HepG2 (cell line): ENCODE results near the gene INO80B. TPM values are rescaled to one million over a fixed set of nuclear protein-coding genes. Genes with fewer than 3 reads are reported as not detected.

Source experiments
- BHLHE40 ChIP-seq: IDR thresholded peaks from 2 replicates; pipeline ENCODE4 v1.6.1; 2011; ENCODE audit warnings: low read length, improper control_type of control experiment
- HOXA9 ChIP-seq: sonication (generic); formaldehyde crosslinking; IDR thresholded peaks from 2 replicates; pipeline ENCODE4 v1.8.1; 2022; ENCODE audit warnings: missing genetic modification reagents, mild to moderate bottlenecking, moderate library complexity, borderline replicate concordance
- IRX3 ChIP-seq: sonication (generic); formaldehyde crosslinking; IDR thresholded peaks from 2 replicates; pipeline ENCODE4 v1.8.1; 2023; ENCODE audit warnings: mild to moderate bottlenecking, low read depth, missing genetic modification reagents, borderline replicate concordance
- ISX ChIP-seq: sonication (generic); formaldehyde crosslinking; conservative IDR thresholded peaks from 2 replicates; pipeline ENCODE4 v1.5.0; 2020; ENCODE audit warnings: missing genetic modification reagents
- KLF12 ChIP-seq: sonication (generic); formaldehyde crosslinking; IDR thresholded peaks from 2 replicates; pipeline ENCODE4 v1.4.0; 2020; ENCODE audit warnings: missing genetic modification reagents, borderline replicate concordance
- MATR3 ChIP-seq: sonication (generic); formaldehyde crosslinking; IDR thresholded peaks from 2 replicates; pipeline ENCODE4 v1.4.0; 2020; ENCODE audit warnings: missing genetic modification reagents
- NAIF1 ChIP-seq: sonication (generic); formaldehyde crosslinking; IDR thresholded peaks from 2 replicates; pipeline ENCODE4 v1.5.0; 2020; ENCODE audit warnings: mild to moderate bottlenecking, missing genetic modification reagents, borderline replicate concordance
- NFIC ChIP-seq: IDR thresholded peaks from 2 replicates; pipeline ENCODE4 v1.6.1; 2012; ENCODE audit warnings: mild to moderate bottlenecking, low read length, inconsistent platforms
- PCBP2 ChIP-seq: fragments of 200-400 bp; formaldehyde crosslinking; optimal IDR thresholded peaks from 2 replicates; pipeline ENCODE3; 2018; ENCODE audit warnings: low read length, low read depth; ENCODE audit not compliant: poor library complexity, severe bottlenecking
- PHF20 ChIP-seq: sonication (generic); formaldehyde crosslinking; IDR thresholded peaks from 2 replicates; pipeline ENCODE4 v1.5.0; 2020; ENCODE audit warnings: mild to moderate bottlenecking, missing genetic modification reagents
- PHF5A ChIP-seq: IDR thresholded peaks from one replicate; pipeline ENCODE4 v1.6.1; 2018; ENCODE audit warnings: low read depth, missing genetic modification reagents; ENCODE audit not compliant: unreplicated experiment
- RNF219 ChIP-seq: sonication (generic); formaldehyde crosslinking; IDR thresholded peaks from 2 replicates; pipeline ENCODE4 v1.5.0; 2020; ENCODE audit warnings: mild to moderate bottlenecking, missing genetic modification reagents
- SALL2 ChIP-seq: sonication (generic); formaldehyde crosslinking; IDR thresholded peaks from 2 replicates; pipeline ENCODE4 v1.8.1; 2023; ENCODE audit warnings: mild to moderate bottlenecking, missing genetic modification reagents, inconsistent platforms
- SNAPC2 ChIP-seq: sonication (generic); formaldehyde crosslinking; IDR thresholded peaks from 2 replicates; pipeline ENCODE4 v1.8.1; 2022; ENCODE audit warnings: mild to moderate bottlenecking, missing genetic modification reagents
- SRSF1 ChIP-seq: fragments of 200-400 bp; formaldehyde crosslinking; optimal IDR thresholded peaks from 2 replicates; pipeline ENCODE3; 2017; ENCODE audit warnings: mild to moderate bottlenecking, low read depth, low read length, moderate library complexity
- U2AF2 ChIP-seq: fragments of 200-400 bp; formaldehyde crosslinking; IDR thresholded peaks from 2 replicates; pipeline ENCODE4 v1.6.1; 2017; ENCODE audit warnings: low read depth, mild to moderate bottlenecking, low read length
- ZFP41 ChIP-seq: sonication (generic); formaldehyde crosslinking; IDR thresholded peaks from 2 replicates; pipeline ENCODE4 v1.4.0; 2020; ENCODE audit warnings: mild to moderate bottlenecking, missing genetic modification reagents, borderline replicate concordance
- ZNF224 ChIP-seq: sonication (generic); formaldehyde crosslinking; IDR thresholded peaks from 2 replicates; pipeline ENCODE4 v1.5.0; 2020; ENCODE audit warnings: mild to moderate bottlenecking, missing genetic modification reagents
- ZNF33A ChIP-seq: sonication (generic); formaldehyde crosslinking; IDR thresholded peaks from 2 replicates; pipeline ENCODE4 v1.5.1; 2020; ENCODE audit warnings: missing genetic modification reagents, mild to moderate bottlenecking, moderate library complexity, borderline replicate concordance
- ZNF441 ChIP-seq: sonication (generic); formaldehyde crosslinking; IDR thresholded peaks from 2 replicates; pipeline ENCODE4 v1.7.0; 2021; ENCODE audit warnings: missing genetic modification reagents, borderline replicate concordance
- ZNF547 ChIP-seq: sonication (generic); formaldehyde crosslinking; IDR thresholded peaks from 2 replicates; pipeline ENCODE4 v1.5.1; 2020; ENCODE audit warnings: mild to moderate bottlenecking, missing genetic modification reagents
- ZNF576 ChIP-seq: sonication (generic); formaldehyde crosslinking; IDR thresholded peaks from 2 replicates; pipeline ENCODE4 v1.4.0; 2020; ENCODE audit warnings: mild to moderate bottlenecking, missing genetic modification reagents
- ZNF7 ChIP-seq: IDR thresholded peaks from 2 replicates; pipeline ENCODE4 v1.6.1; 2016; ENCODE audit warnings: missing biosample characterization, missing genetic modification reagents
- polyA plus RNA-seq, 8 experiments: library from polyadenylated mRNA; depleted of rRNA in 3 of 8; stranded (reverse) in 7 of 8; unstranded in 1 of 8; fragments of >200 nt; fragmentation: Illumina TruSeq in 4 of 8; extraction: Trizol in 4 of 8; gene quantifications; 2 replicates each; pipeline versions ENCODE4 v1.2.1 to v1.2.3, GENCODE V29; 2011 to 2016; ENCODE audit warnings: low read depth in 4 of 8, missing spikeins in 1 of 8, mixed read lengths in 1 of 8; ENCODE audit not compliant: insufficient read depth in 1 of 8
- total RNA-seq, 5 experiments: library from RNA; depleted of rRNA; stranded (reverse); fragments of >200 nt; fragmentation: Illumina TruSeq; extraction: Trizol; gene quantifications; 2 replicates each; pipeline ENCODE4 v1.2.3, GENCODE V29; 2016; ENCODE audit warnings: low read depth in 1 of 5
- TF ChIP-seq, protein P1 (sequence below): sonication (generic); formaldehyde crosslinking; IDR thresholded peaks from 2 replicates; pipeline ENCODE4 v1.5.0; 2020; ENCODE audit warnings: mild to moderate bottlenecking, missing genetic modification reagents
- TF ChIP-seq, protein P2 (sequence below): sonication (generic); formaldehyde crosslinking; conservative IDR thresholded peaks from 2 replicates; pipeline ENCODE4 v1.5.0; 2020; ENCODE audit warnings: missing genetic modification reagents

The INO80B gene
- total and polyA plus RNA-seq, 2 of the 13 experiments (the other 11 are each of a cell fraction or from before 2014, with no cell fraction given): 6.2 to 14.5 TPM

DNA sequence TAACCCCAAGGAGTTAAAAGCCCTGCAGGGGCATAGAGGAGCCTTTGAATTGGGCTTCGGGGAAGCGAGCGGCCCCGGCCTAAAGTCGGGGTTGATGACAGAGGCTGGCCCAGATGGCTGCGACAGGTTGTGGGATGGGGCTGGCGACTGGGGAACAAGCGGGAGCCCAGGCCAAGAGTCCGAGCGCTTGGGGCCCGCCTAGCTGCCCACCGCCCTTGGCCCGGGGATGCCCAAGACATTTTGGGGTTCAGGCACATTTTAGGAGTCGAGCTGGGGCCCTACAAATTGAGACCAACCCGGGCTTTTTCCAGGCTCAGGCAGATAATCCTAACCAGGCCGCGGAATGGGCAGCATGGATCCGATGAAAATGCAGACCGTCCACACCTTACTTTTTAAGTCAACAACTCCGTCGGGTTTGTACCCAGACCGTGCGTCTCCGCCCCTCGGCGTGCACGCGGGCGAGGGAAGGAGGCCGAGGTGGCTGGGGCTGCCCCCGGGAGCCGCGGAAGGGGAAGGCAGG, 13.7 kb upstream of the INO80B start (continued):
- TF ChIP-seq, protein P1, sequence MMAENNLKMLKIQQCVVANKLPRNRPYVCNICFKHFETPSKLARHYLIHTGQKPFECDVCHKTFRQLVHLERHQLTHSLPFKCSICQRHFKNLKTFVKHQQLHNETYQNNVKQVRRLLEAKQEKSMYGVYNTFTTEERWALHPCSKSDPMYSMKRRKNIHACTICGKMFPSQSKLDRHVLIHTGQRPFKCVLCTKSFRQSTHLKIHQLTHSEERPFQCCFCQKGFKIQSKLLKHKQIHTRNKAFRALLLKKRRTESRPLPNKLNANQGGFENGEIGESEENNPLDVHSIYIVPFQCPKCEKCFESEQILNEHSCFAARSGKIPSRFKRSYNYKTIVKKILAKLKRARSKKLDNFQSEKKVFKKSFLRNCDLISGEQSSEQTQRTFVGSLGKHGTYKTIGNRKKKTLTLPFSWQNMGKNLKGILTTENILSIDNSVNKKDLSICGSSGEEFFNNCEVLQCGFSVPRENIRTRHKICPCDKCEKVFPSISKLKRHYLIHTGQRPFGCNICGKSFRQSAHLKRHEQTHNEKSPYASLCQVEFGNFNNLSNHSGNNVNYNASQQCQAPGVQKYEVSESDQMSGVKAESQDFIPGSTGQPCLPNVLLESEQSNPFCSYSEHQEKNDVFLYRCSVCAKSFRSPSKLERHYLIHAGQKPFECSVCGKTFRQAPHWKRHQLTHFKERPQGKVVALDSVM (CRISPR knock-in tag): no peak
- TF ChIP-seq SALL2 (CRISPR knock-in tag): 0 out of 2 replicates have a peak, but pooled peaks have one; percentile 0
- no peak for TF ChIP-seq ZNF547 (CRISPR knock-in tag)
- TF ChIP-seq NFIC: no peak
- TF ChIP-seq PHF5A (CRISPR knock-in tag): peak; percentile 13
- no peak for TF ChIP-seq ZFP41 (CRISPR knock-in tag)
- TF ChIP-seq RNF219 (CRISPR knock-in tag): 0 out of 2 replicates have a peak, but pooled peaks have one; percentile 5
- TF ChIP-seq KLF12 (CRISPR knock-in tag): no peak; the same call in 1 of the 2 replicates
- TF ChIP-seq PHF20 (CRISPR knock-in tag): peak; percentile 2
- no peak for TF ChIP-seq ZNF576 (CRISPR knock-in tag)
- TF ChIP-seq PCBP2: no peak
- TF ChIP-seq, protein P2, sequence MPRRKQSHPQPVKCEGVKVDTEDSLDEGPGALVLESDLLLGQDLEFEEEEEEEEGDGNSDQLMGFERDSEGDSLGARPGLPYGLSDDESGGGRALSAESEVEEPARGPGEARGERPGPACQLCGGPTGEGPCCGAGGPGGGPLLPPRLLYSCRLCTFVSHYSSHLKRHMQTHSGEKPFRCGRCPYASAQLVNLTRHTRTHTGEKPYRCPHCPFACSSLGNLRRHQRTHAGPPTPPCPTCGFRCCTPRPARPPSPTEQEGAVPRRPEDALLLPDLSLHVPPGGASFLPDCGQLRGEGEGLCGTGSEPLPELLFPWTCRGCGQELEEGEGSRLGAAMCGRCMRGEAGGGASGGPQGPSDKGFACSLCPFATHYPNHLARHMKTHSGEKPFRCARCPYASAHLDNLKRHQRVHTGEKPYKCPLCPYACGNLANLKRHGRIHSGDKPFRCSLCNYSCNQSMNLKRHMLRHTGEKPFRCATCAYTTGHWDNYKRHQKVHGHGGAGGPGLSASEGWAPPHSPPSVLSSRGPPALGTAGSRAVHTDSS: no peak
- TF ChIP-seq MATR3 (CRISPR knock-in tag): no peak
- 0 out of 2 replicates have a peak, but pooled peaks have one; percentile 59 for TF ChIP-seq HOXA9 (CRISPR knock-in tag)
- 0 out of 2 replicates have a peak, but pooled peaks have one; percentile 12 for TF ChIP-seq ZNF33A
- no peak for TF ChIP-seq SRSF1
- TF ChIP-seq ZNF7 (CRISPR knock-in tag): no peak
- no peak for TF ChIP-seq IRX3 (CRISPR knock-in tag)
- TF ChIP-seq BHLHE40: no peak
- 0 out of 2 replicates have a peak, but pooled peaks have one; percentile 15 for TF ChIP-seq U2AF2
- no peak for TF ChIP-seq ISX (CRISPR knock-in tag)
- TF ChIP-seq ZNF224 (CRISPR knock-in tag): 0 out of 2 replicates have a peak, but pooled peaks have one; percentile 11
- no peak for TF ChIP-seq ZNF441 (CRISPR knock-in tag)
- TF ChIP-seq NAIF1 (CRISPR knock-in tag): no peak
- peak; percentile 11; the same call in 1 of the 2 replicates for TF ChIP-seq SNAPC2 (CRISPR knock-in tag)
